Panc1 (cell line): ENCODE measurements around the gene FGF9. TPM values are rescaled to one million over a fixed set of nuclear protein-coding genes. Genes with fewer than 3 reads are reported as not detected.

ENCODE experiments used
- ATAC-seq: fragments of 200-7000 bp; cut with Tn5 transposase; 2 replicates; pipeline ENCODE4 v1.9.1; 2020; ENCODE audit warnings: mild to moderate bottlenecking, moderate library complexity
- BruUV-seq: library from RNA; stranded (reverse); fragments of 400-500 nt; replicated peaks from 2 replicates; lab custom pipeline; 2021; lab: Mats Ljungman, UMichigan
- CTCF ChIA-PET: fragments of 300-600 bp; sonication (Branson Sonifier 250); formaldehyde crosslinking; loops from one replicate; lab custom pipeline; 2022; ENCODE audit warnings: antibody characterized with exemption; lab: Charles Lee
- POLR2A ChIA-PET: fragments of 300-600 bp; sonication (Branson Sonifier 250); formaldehyde crosslinking; loops from one replicate; lab custom pipeline; 2022; ENCODE audit warnings: antibody characterized with exemption; lab: Charles Lee
- DNase-seq: peaks from one replicate; pipeline ENCODE4 v3.0.0-alpha.2; 2010; ENCODE audit warnings: low read depth, low spot score
- H3K27ac ChIP-seq: 2 replicates; pipeline ENCODE4 v1.5.1; 2011; ENCODE audit warnings: mild to moderate bottlenecking, low read length, inconsistent platforms
- H3K27me3 ChIP-seq: fragments of 200-500 bp; sonication (Bioruptor generic); 2 replicates; pipeline ENCODE4 v1.6.0; 2014; ENCODE audit warnings: low read length, inconsistent platforms; ENCODE audit not compliant: control insufficient read depth, insufficient read depth
- H3K36me3 ChIP-seq: fragments of 200-500 bp; sonication (Bioruptor generic); 2 replicates; pipeline ENCODE4 v1.5.1; 2014; ENCODE audit warnings: inconsistent platforms, mild to moderate bottlenecking, low read length, moderate library complexity; ENCODE audit not compliant: control insufficient read depth, insufficient read depth
- H3K4me1 ChIP-seq: 2 replicates; pipeline ENCODE4 v1.5.1; 2011; ENCODE audit warnings: inconsistent platforms, mild to moderate bottlenecking, low read length, moderate library complexity; ENCODE audit not compliant: control insufficient read depth, insufficient read depth
- H3K4me3 ChIP-seq, 2 experiments: 2 replicates each; pipeline ENCODE4 v1.5.1; 2011 to 2012; ENCODE audit warnings: low read depth in 2 of 2, low read length in 2 of 2, mild to moderate bottlenecking in 2 of 2, inconsistent platforms in 1 of 2, moderate library complexity in 1 of 2
- H3K9me3 ChIP-seq: fragments of 200-500 bp; sonication (Bioruptor generic); 2 replicates; pipeline ENCODE4 v1.5.1; 2014; ENCODE audit warnings: low read depth, mild to moderate bottlenecking, inconsistent platforms, low read length, moderate library complexity; ENCODE audit not compliant: control insufficient read depth, insufficient read depth
- POLR2AphosphoS5 ChIP-seq: IDR thresholded peaks from 2 replicates; pipeline ENCODE4 v1.6.1; 2012; ENCODE audit warnings: mild to moderate bottlenecking, low read depth, low read length, moderate library complexity
- SIN3A ChIP-seq: IDR thresholded peaks from 2 replicates; pipeline ENCODE4 v1.6.1; 2012; ENCODE audit warnings: low read depth, mild to moderate bottlenecking, low read length, moderate library complexity, borderline replicate concordance; ENCODE audit not compliant: insufficient read depth
- TCF7L2 ChIP-seq: IDR thresholded peaks from 2 replicates; pipeline ENCODE4 v1.6.1; 2011; ENCODE audit warnings: mild to moderate bottlenecking, low read depth, low read length, inconsistent platforms
- in situ Hi-C: cut with HindIII; loops from 2 replicates; pipeline ENCODE4 v1.10.0; 2016; ENCODE audit warnings: low sequenced_read_pairs, low pct_unique_long_range_greater_than_20kb
- intact Hi-C: fragments of 100-400 bp; cut with micrococcal nuclease; formaldehyde crosslinking; loops from one replicate; pipeline ENCODE4 v1.10.0; 2022; ENCODE audit not compliant: unreplicated experiment
- total RNA-seq: library from RNA; stranded (reverse); gene quantifications from one replicate; pipeline ENCODE4 v1.2.1, GENCODE V29; 2021; ENCODE audit not compliant: unreplicated experiment
- TF ChIP-seq, protein P1 (sequence below): fragments of 450-650 bp; IDR thresholded peaks from 2 replicates; pipeline ENCODE4 v1.5.1; 2017; ENCODE audit warnings: mild to moderate bottlenecking
- TF ChIP-seq, protein P2 (sequence below), 2 experiments: IDR thresholded peaks; 2 replicates each; pipeline ENCODE4 v1.6.1; 2011 to 2012; ENCODE audit warnings: low read depth in 2 of 2, control low read depth in 1 of 2, low read length in 1 of 2, mild to moderate bottlenecking in 1 of 2, moderate library complexity in 1 of 2; ENCODE audit not compliant: insufficient read depth in 1 of 2

Gene FGF9
- total RNA-seq, 1 experiment from 2014 or later = not detected

DNA sequence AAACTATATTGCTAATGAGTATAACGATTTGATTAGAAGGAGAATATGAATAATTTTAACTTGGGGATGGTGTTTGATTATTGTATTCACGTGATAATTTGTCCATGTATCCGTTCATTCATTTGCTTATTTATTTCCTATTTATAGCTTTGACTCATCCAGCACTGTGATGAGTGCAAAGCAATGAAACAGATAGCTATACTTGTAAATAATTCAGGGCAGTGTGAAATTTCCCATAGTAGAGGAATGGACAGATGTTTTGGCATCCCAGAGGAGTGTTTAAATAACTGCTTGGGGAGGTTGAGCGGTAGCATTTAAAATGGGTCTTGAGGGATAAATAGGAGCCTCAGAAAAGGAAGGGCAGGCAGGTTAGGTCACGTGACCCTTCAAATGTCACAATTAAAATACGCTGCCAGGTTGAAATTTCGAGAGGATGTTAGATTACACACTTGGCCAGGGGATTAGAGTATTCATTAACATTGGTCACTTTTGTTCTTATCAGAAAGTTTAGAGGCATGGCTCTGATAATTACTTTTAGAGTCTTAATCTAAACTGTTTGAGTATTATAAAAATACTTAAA lies 14.7 kb downstream of the FGF9 start:
- in situ Hi-C loops (no loop called here), intact Hi-C loops (no loop called here)
- TF ChIP-seq, protein P1, sequence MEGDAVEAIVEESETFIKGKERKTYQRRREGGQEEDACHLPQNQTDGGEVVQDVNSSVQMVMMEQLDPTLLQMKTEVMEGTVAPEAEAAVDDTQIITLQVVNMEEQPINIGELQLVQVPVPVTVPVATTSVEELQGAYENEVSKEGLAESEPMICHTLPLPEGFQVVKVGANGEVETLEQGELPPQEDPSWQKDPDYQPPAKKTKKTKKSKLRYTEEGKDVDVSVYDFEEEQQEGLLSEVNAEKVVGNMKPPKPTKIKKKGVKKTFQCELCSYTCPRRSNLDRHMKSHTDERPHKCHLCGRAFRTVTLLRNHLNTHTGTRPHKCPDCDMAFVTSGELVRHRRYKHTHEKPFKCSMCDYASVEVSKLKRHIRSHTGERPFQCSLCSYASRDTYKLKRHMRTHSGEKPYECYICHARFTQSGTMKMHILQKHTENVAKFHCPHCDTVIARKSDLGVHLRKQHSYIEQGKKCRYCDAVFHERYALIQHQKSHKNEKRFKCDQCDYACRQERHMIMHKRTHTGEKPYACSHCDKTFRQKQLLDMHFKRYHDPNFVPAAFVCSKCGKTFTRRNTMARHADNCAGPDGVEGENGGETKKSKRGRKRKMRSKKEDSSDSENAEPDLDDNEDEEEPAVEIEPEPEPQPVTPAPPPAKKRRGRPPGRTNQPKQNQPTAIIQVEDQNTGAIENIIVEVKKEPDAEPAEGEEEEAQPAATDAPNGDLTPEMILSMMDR = no peak
- no peak for TF ChIP-seq POLR2AphosphoS5
- TF ChIP-seq TCF7L2 = no peak
- no peak for TF ChIP-seq SIN3A
- TF ChIP-seq, protein P2, sequence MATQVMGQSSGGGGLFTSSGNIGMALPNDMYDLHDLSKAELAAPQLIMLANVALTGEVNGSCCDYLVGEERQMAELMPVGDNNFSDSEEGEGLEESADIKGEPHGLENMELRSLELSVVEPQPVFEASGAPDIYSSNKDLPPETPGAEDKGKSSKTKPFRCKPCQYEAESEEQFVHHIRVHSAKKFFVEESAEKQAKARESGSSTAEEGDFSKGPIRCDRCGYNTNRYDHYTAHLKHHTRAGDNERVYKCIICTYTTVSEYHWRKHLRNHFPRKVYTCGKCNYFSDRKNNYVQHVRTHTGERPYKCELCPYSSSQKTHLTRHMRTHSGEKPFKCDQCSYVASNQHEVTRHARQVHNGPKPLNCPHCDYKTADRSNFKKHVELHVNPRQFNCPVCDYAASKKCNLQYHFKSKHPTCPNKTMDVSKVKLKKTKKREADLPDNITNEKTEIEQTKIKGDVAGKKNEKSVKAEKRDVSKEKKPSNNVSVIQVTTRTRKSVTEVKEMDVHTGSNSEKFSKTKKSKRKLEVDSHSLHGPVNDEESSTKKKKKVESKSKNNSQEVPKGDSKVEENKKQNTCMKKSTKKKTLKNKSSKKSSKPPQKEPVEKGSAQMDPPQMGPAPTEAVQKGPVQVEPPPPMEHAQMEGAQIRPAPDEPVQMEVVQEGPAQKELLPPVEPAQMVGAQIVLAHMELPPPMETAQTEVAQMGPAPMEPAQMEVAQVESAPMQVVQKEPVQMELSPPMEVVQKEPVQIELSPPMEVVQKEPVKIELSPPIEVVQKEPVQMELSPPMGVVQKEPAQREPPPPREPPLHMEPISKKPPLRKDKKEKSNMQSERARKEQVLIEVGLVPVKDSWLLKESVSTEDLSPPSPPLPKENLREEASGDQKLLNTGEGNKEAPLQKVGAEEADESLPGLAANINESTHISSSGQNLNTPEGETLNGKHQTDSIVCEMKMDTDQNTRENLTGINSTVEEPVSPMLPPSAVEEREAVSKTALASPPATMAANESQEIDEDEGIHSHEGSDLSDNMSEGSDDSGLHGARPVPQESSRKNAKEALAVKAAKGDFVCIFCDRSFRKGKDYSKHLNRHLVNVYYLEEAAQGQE (IDR thresholded peaks at IDR 0.05; ENCODE audit: insufficient read depth in 1 of 2, low read depth in 2 of 2, low read length in 1 of 2) = no peak
- no peak overlapping the region for H3K27ac ChIP-seq
- ATAC-seq = no peak
- POLR2A ChIA-PET = no interaction called here
- H3K27me3 ChIP-seq = peaks cover 4% of the 10 kb centered on the region; the same call in 1 of the 2 replicates
- BruUV-seq = no TSS peak
- no peaks in the 10 kb centered on the region for H3K4me1 ChIP-seq
- no peaks in the 10 kb centered on the region for H3K36me3 ChIP-seq
- DNase-seq = no peak
- no peak overlapping the region for H3K4me3 ChIP-seq
- no peaks in the 10 kb centered on the region for H3K9me3 ChIP-seq
- CTCF ChIA-PET = no interaction called here

DNA sequence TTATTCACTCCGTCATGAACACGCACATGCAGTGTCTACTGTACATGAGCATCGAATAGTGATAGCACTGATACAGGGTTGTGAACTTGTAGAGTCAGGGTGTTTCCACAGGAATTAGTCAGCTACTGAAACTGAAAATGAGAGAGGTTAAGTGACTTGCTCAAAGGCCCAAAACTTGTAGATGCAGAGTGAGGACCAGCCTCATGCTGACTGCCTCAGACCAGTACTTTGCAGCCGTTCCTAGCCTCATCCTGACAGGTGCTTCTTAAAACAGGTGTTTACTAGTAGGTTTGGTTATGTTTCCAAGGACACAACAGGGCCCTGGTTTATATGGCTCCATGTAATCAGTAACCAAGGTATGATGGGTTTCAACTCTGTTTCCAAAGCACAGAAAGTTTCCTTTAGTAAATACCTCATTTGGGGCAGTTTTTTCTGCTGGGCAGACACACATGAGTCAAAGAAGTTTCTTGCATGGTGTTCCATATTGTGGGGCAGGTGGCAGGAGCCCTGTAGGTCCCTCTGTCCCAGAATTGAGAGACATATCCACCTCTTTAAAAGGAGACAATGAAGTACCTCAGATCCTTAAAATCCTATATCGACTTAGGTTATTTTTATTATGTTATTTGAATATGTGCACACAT lies 16.0 kb downstream of the FGF9 start:
- H3K4me1 ChIP-seq = no peaks in the 10 kb centered on the region
- no peaks in the 10 kb centered on the region for H3K9me3 ChIP-seq
- TF ChIP-seq SIN3A (no peak), TCF7L2 (no peak), POLR2AphosphoS5 (no peak)
- TF ChIP-seq, protein P1 = no peak
- TF ChIP-seq, protein P2 (IDR thresholded peaks at IDR 0.05; ENCODE audit: insufficient read depth in 1 of 2, low read depth in 2 of 2, low read length in 1 of 2) = no peak
- no peak overlapping the region for H3K4me3 ChIP-seq
- H3K27me3 ChIP-seq = peaks cover 4% of the 10 kb centered on the region; the same call in 1 of the 2 replicates
- POLR2A ChIA-PET = no interaction called here
- H3K27ac ChIP-seq = no peak overlapping the region
- no TSS peak for BruUV-seq
- intact Hi-C loops (no loop called here), in situ Hi-C loops (no loop called here)
- no peak for DNase-seq
- CTCF ChIA-PET = no interaction called here
- ATAC-seq = no peak
- no peaks in the 10 kb centered on the region for H3K36me3 ChIP-seq
